SK-N-SH treated with all-trans-retinoic acid at 6 μM for 48 hours (cell line): ENCODE measurements around the gene ALG14.

Source experiments
- PATZ1 ChIP-seq: fragments of 250-450 bp; sonication (Bioruptor Pico); IDR thresholded peaks from 2 replicates; pipeline ENCODE4 v1.8.0; 2020; ENCODE audit warnings: mild to moderate bottlenecking, moderate library complexity, borderline replicate concordance
- RARB ChIP-seq: fragments of 250-450 bp; sonication (Bioruptor Pico); IDR thresholded peaks from 2 replicates; pipeline ENCODE4 v1.8.0; 2021; ENCODE audit warnings: mild to moderate bottlenecking, moderate library complexity
- TOX ChIP-seq: fragments of 250-450 bp; sonication (Bioruptor Pico); IDR thresholded peaks from 2 replicates; pipeline ENCODE4 v1.8.0; 2021; ENCODE audit warnings: mild to moderate bottlenecking, moderate library complexity, borderline replicate concordance
- TF ChIP-seq, protein P1 (sequence below): fragments of 250-450 bp; sonication (Bioruptor Pico); IDR thresholded peaks from 2 replicates; pipeline ENCODE4 v1.8.0; 2021; ENCODE audit warnings: low read depth, mild to moderate bottlenecking, moderate library complexity, borderline replicate concordance

DNA sequence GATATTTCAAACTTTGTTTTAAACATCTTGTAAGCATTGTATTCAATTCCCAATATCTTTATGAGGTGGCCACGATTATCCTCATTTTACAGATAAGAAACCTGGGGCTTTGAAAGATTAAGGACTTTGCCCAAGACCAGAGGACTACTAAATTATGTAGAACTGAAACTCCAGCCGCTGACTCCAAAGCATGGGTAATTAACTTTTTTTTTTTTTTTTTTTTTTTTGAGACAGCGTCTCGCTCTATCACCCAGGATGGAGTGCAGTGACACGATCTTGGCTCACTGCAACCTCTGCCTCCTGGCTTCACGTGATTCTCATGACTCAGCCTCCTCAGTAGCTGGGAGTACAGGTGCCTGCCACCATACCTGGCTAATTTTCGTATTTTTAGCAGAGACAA lies 68.7 kb downstream of the ALG14 start:
- TF ChIP-seq PATZ1 (no peak), TOX (no peak), RARB (CRISPR knock-in tag) (no peak)
- TF ChIP-seq, protein P1, sequence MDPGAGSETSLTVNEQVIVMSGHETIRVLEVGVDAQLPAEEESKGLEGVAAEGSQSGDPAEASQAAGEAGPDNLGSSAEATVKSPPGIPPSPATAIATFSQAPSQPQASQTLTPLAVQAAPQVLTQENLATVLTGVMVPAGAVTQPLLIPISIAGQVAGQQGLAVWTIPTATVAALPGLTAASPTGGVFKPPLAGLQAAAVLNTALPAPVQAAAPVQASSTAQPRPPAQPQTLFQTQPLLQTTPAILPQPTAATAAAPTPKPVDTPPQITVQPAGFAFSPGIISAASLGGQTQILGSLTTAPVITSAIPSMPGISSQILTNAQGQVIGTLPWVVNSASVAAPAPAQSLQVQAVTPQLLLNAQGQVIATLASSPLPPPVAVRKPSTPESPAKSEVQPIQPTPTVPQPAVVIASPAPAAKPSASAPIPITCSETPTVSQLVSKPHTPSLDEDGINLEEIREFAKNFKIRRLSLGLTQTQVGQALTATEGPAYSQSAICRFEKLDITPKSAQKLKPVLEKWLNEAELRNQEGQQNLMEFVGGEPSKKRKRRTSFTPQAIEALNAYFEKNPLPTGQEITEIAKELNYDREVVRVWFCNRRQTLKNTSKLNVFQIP: no peak
